K562 (cell line): ENCODE data around the gene GATAD1. TPM values are rescaled to one million over a fixed set of nuclear protein-coding genes. Genes with fewer than 3 reads are reported as not detected.

Source experiments
- BACH1 ChIP-seq: fragments of 200-800 bp; sonication (Bioruptor generic); IDR thresholded peaks from 2 replicates; pipeline ENCODE4 v1.6.1; 2016; ENCODE audit warnings: missing genetic modification characterization, missing compliant biosample characterization
- CAMTA2 ChIP-seq: fragments of 250-450 bp; sonication (Bioruptor Pico); conservative IDR thresholded peaks from 2 replicates; pipeline ENCODE4 v1.5.1; 2022
- ILF3 ChIP-seq: fragments of 450-650 bp; IDR thresholded peaks from 2 replicates; pipeline ENCODE4 v1.6.1; 2018; ENCODE audit warnings: antibody characterized with exemption, mild to moderate bottlenecking, moderate library complexity, borderline replicate concordance
- MEIS2 ChIP-seq: fragments of 450-650 bp; IDR thresholded peaks from 2 replicates; pipeline ENCODE4 v1.6.1; 2014; ENCODE audit warnings: mild to moderate bottlenecking; ENCODE audit not compliant: partially characterized antibody
- NCOR1 ChIP-seq: fragments of 450-650 bp; IDR thresholded peaks from 2 replicates; pipeline ENCODE4 v1.6.1; 2016; ENCODE audit warnings: mild to moderate bottlenecking, moderate library complexity
- NR2F6 ChIP-seq: fragments of 450-650 bp; formaldehyde crosslinking; IDR thresholded peaks from 2 replicates; pipeline ENCODE4 v1.4.0; 2020; ENCODE audit warnings: mild to moderate bottlenecking
- OTX1 ChIP-seq: fragments of 450-650 bp; formaldehyde crosslinking; IDR thresholded peaks from 2 replicates; pipeline ENCODE4 v1.4.0; 2022; ENCODE audit warnings: mild to moderate bottlenecking
- RBM34 ChIP-seq: fragments of 200-400 bp; formaldehyde crosslinking; IDR thresholded peaks from 2 replicates; pipeline ENCODE4 v1.6.1; 2018; ENCODE audit warnings: low read length, borderline replicate concordance; ENCODE audit not compliant: insufficient read depth
- SMARCC2 ChIP-seq: fragments of 450-650 bp; IDR thresholded peaks from 2 replicates; pipeline ENCODE4 v1.6.1; 2017; ENCODE audit warnings: antibody characterized with exemption, moderate library complexity, mild to moderate bottlenecking, low read depth
- SREBF2 ChIP-seq: sonication (generic); formaldehyde crosslinking; IDR thresholded peaks from 2 replicates; pipeline ENCODE4 v1.4.0; 2020; ENCODE audit warnings: mild to moderate bottlenecking, missing genetic modification reagents
- TBL1XR1 ChIP-seq, 2 experiments: IDR thresholded peaks; 2 replicates each; pipeline ENCODE4 v1.6.1; 2012; ENCODE audit warnings: improper control_type of control experiment in 2 of 2, low read length in 2 of 2, mild to moderate bottlenecking in 1 of 2
- ZNF274 ChIP-seq: IDR thresholded peaks from 2 replicates; pipeline ENCODE4 v1.6.1; 2011; ENCODE audit warnings: low read depth, mild to moderate bottlenecking, low read length, moderate library complexity, borderline replicate concordance
- ZNF444 ChIP-seq: fragments of 250-450 bp; sonication (Bioruptor Pico); IDR thresholded peaks from 2 replicates; pipeline ENCODE4 v1.4.0; 2020; ENCODE audit warnings: mild to moderate bottlenecking, moderate library complexity
- ZNF551 ChIP-seq: fragments of 250-450 bp; sonication (Bioruptor Pico); IDR thresholded peaks from 2 replicates; pipeline ENCODE4 v1.5.0; 2021; ENCODE audit warnings: mild to moderate bottlenecking, moderate library complexity
- polyA plus RNA-seq, 8 experiments: library from polyadenylated mRNA; depleted of rRNA in 4 of 8; stranded (reverse) in 5 of 8; unstranded in 3 of 8; fragments of >200 nt; fragmentation: Nextera tagmentation in 2 of 8; fragmentation: Illumina TruSeq in 1 of 8; extraction: Ambion mirVana in 2 of 8; extraction: Trizol in 1 of 8; gene quantifications; 2 replicates each; pipeline versions ENCODE4 v1.2.1 to v1.2.3, GENCODE V29; 2011 to 2014; ENCODE audit warnings: inconsistent platforms in 1 of 8, missing spikeins in 1 of 8
- total RNA-seq, 7 experiments: library from RNA; depleted of rRNA in 6 of 7; stranded (reverse); fragments of >200 nt in 6 of 7; fragmentation: Illumina TruSeq in 2 of 7; extraction: Trizol in 2 of 7; gene quantifications; 2 replicates each; pipeline versions ENCODE4 v1.2.1 to v1.2.3, GENCODE V29; 2011 to 2021; ENCODE audit warnings: low replicate concordance in 1 of 7
- TF ChIP-seq, protein P1 (sequence below), 2 experiments: IDR thresholded peaks; 2 replicates each; pipeline ENCODE4 v1.6.1; 2011; ENCODE audit warnings: borderline replicate concordance in 1 of 2, control low read depth in 1 of 2, low read depth in 1 of 2, low read length in 1 of 2, mild to moderate bottlenecking in 1 of 2, mixed read lengths in 1 of 2, moderate library complexity in 1 of 2; ENCODE audit not compliant: insufficient read depth in 1 of 2, insufficient read length in 1 of 2, poor library complexity in 1 of 2, severe bottlenecking in 1 of 2; ENCODE audit errors: extremely low read depth in 1 of 2
- TF ChIP-seq, protein P2 (sequence below): fragments of 250-450 bp; sonication (Bioruptor Pico); IDR thresholded peaks from 2 replicates; pipeline ENCODE4 v1.5.0; 2021
- TF ChIP-seq, protein P3 (sequence below): IDR thresholded peaks from 2 replicates; pipeline ENCODE4 v1.6.1; 2011; ENCODE audit warnings: borderline replicate concordance, low read depth, mild to moderate bottlenecking, moderate library complexity, low read length; ENCODE audit not compliant: insufficient read depth, poor library complexity, severe bottlenecking
- TF ChIP-seq, protein P4 (sequence below): fragments of 450-650 bp; IDR thresholded peaks from 2 replicates; pipeline ENCODE4 v1.6.1; 2018; ENCODE audit not compliant: partially characterized antibody

GATAD1 gene
- total and polyA plus RNA-seq, 9 of the 15 experiments (the other 6 are each of a cell fraction or from before 2014, with no cell fraction given) = 9.3 to 67.7 (median 34.3) TPM

DNA sequence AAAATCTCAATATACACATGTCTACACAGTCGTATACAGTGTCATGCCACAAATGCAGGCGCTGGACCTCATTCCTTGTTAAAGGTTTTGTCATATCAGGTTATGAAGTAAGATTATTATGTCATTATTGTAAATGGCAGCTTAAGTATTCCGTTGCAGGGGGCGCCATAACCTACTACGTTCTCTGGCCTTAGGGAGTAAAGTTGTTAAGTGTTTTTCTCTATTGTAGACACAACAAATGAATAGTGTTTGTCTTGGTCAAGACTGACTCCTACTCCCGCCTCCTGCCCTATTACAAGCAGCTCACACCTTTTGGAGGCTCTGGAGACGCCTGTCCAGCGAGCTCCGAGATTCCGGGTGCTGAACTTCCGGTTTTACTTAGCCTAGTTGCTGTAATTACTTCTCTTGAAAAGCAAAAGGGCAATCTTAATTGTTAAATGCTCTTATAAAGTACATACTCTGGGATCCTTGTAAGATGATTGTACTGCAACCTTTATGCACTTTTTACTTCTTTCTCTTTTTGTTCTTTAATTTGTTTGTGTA, 994 bp downstream of the GATAD1 start (continued):
- TF ChIP-seq NR2F6 (CRISPR knock-in tag) (no peak), NCOR1 (peak; percentile 49), CAMTA2 (CRISPR knock-in tag) (no peak), SREBF2 (CRISPR knock-in tag) (no peak), ZNF551 (no peak), ZNF274 (no peak), TBL1XR1 (IDR thresholded peaks at IDR 0.05; ENCODE audit: low read length in 2 of 2) (peak in 1 of 2 experiments; percentile 66; a peak in 1 of 4 replicates), SMARCC2 (peak; percentile 80), ZNF444 (CRISPR knock-in tag) (no peak), ILF3 (0 out of 2 replicates have a peak, but pooled peaks have one; percentile 24), OTX1 (no peak), RBM34 (no peak), BACH1 (tag) (0 out of 2 replicates have a peak, but pooled peaks have one; percentile 53), MEIS2 (peak; percentile 35)
- TF ChIP-seq, protein P1, sequence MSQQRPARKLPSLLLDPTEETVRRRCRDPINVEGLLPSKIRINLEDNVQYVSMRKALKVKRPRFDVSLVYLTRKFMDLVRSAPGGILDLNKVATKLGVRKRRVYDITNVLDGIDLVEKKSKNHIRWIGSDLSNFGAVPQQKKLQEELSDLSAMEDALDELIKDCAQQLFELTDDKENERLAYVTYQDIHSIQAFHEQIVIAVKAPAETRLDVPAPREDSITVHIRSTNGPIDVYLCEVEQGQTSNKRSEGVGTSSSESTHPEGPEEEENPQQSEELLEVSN (IDR thresholded peaks at IDR 0.05; ENCODE audit: borderline replicate concordance in 1 of 2, extremely low read depth in 1 of 2, insufficient read depth in 1 of 2, insufficient read length in 1 of 2, low read depth in 1 of 2, low read length in 1 of 2, poor library complexity in 1 of 2, severe bottlenecking in 1 of 2) = peak in 1 of 2 experiments; percentile 82
- TF ChIP-seq, protein P2, sequence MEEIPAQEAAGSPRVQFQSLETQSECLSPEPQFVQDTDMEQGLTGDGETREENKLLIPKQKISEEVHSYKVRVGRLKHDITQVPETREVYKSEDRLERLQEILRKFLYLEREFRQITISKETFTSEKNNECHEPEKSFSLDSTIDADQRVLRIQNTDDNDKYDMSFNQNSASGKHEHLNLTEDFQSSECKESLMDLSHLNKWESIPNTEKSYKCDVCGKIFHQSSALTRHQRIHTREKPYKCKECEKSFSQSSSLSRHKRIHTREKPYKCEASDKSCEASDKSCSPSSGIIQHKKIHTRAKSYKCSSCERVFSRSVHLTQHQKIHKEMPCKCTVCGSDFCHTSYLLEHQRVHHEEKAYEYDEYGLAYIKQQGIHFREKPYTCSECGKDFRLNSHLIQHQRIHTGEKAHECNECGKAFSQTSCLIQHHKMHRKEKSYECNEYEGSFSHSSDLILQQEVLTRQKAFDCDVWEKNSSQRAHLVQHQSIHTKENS (CRISPR knock-in tag) = no peak
- TF ChIP-seq, protein P3, sequence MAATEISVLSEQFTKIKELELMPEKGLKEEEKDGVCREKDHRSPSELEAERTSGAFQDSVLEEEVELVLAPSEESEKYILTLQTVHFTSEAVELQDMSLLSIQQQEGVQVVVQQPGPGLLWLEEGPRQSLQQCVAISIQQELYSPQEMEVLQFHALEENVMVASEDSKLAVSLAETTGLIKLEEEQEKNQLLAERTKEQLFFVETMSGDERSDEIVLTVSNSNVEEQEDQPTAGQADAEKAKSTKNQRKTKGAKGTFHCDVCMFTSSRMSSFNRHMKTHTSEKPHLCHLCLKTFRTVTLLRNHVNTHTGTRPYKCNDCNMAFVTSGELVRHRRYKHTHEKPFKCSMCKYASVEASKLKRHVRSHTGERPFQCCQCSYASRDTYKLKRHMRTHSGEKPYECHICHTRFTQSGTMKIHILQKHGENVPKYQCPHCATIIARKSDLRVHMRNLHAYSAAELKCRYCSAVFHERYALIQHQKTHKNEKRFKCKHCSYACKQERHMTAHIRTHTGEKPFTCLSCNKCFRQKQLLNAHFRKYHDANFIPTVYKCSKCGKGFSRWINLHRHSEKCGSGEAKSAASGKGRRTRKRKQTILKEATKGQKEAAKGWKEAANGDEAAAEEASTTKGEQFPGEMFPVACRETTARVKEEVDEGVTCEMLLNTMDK = peak; percentile 68
- TF ChIP-seq, protein P4, sequence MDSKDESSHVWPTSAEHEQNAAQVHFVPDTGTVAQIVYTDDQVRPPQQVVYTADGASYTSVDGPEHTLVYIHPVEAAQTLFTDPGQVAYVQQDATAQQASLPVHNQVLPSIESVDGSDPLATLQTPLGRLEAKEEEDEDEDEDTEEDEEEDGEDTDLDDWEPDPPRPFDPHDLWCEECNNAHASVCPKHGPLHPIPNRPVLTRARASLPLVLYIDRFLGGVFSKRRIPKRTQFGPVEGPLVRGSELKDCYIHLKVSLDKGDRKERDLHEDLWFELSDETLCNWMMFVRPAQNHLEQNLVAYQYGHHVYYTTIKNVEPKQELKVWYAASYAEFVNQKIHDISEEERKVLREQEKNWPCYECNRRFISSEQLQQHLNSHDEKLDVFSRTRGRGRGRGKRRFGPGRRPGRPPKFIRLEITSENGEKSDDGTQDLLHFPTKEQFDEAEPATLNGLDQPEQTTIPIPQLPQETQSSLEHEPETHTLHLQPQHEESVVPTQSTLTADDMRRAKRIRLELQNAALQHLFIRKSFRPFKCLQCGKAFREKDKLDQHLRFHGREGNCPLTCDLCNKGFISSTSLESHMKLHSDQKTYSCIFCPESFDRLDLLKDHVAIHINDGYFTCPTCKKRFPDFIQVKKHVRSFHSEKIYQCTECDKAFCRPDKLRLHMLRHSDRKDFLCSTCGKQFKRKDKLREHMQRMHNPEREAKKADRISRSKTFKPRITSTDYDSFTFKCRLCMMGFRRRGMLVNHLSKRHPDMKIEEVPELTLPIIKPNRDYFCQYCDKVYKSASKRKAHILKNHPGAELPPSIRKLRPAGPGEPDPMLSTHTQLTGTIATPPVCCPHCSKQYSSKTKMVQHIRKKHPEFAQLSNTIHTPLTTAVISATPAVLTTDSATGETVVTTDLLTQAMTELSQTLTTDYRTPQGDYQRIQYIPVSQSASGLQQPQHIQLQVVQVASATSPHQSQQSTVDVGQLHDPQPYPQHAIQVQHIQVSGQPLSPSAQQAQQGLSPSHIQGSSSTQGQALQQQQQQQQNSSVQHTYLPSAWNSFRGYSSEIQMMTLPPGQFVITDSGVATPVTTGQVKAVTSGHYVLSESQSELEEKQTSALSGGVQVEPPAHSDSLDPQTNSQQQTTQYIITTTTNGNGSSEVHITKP = peak; percentile 46
